Trophoblast cell (in vitro differentiated cells and primary cell): ENCODE results near the gene PCSK7.
A peak's percentile ranks its signal among the peaks of the same experiment; 100 is the strongest.

Source experiments
- DNase-seq, 2 donors: peaks; one replicate each; pipeline ENCODE4 v3.0.0-alpha.2; 2016
- H2AFZ ChIP-seq: 2 replicates; pipeline ENCODE4 v1.6.1; 2013; ENCODE audit warnings: low read length, moderate library complexity, mild to moderate bottlenecking; ENCODE audit not compliant: insufficient read depth, poor library complexity
- H2AK5ac ChIP-seq: 2 replicates; pipeline ENCODE4 v1.6.1; 2013; ENCODE audit warnings: mild to moderate bottlenecking, low read length
- H2BK120ac ChIP-seq: 2 replicates; pipeline ENCODE4 v1.6.1; 2013; ENCODE audit warnings: low read length, mild to moderate bottlenecking, moderate library complexity; ENCODE audit not compliant: insufficient read depth, poor library complexity
- H2BK12ac ChIP-seq: 2 replicates; pipeline ENCODE4 v1.6.1; 2013; ENCODE audit warnings: mild to moderate bottlenecking, low read length, moderate library complexity
- H2BK5ac ChIP-seq: 2 replicates; pipeline ENCODE4 v1.6.1; 2013; ENCODE audit warnings: low read length, low read depth, moderate library complexity, mild to moderate bottlenecking; ENCODE audit not compliant: poor library complexity
- H3K14ac ChIP-seq: 2 replicates; pipeline ENCODE4 v1.6.1; 2013; ENCODE audit warnings: mild to moderate bottlenecking, low read length
- H3K18ac ChIP-seq: 2 replicates; pipeline ENCODE4 v1.6.1; 2013; ENCODE audit warnings: mild to moderate bottlenecking, low read length
- H3K23ac ChIP-seq: 2 replicates; pipeline ENCODE4 v1.6.1; 2013; ENCODE audit warnings: low read length
- H3K27ac ChIP-seq: 2 replicates; pipeline ENCODE4 v1.5.1; 2013; ENCODE audit warnings: low read depth, mild to moderate bottlenecking, inconsistent platforms, low read length, moderate library complexity
- H3K27me3 ChIP-seq: 2 replicates; pipeline ENCODE4 v1.6.1; 2013; ENCODE audit warnings: inconsistent platforms, mild to moderate bottlenecking, low read length, moderate library complexity; ENCODE audit not compliant: insufficient read depth
- H3K36me3 ChIP-seq, 2 experiments: 1 replicate in 1 of 2; 2 replicates in 1 of 2; pipeline ENCODE4 v1.6.1; 2013; ENCODE audit warnings: low read length in 2 of 2, mild to moderate bottlenecking in 2 of 2, moderate library complexity in 1 of 2; ENCODE audit not compliant: insufficient read depth in 2 of 2, control insufficient read depth in 1 of 2
- H3K4ac ChIP-seq: 2 replicates; pipeline ENCODE4 v1.6.1; 2013; ENCODE audit warnings: low read depth, mild to moderate bottlenecking, low read length, moderate library complexity
- H3K4me1 ChIP-seq, 2 experiments: 1 replicate in 1 of 2; 2 replicates in 1 of 2; pipeline ENCODE4 v1.6.1; 2013; ENCODE audit warnings: low read length in 2 of 2, mild to moderate bottlenecking in 2 of 2, moderate library complexity in 1 of 2; ENCODE audit not compliant: insufficient read depth in 2 of 2, control insufficient read depth in 1 of 2
- H3K4me2 ChIP-seq: 2 replicates; pipeline ENCODE4 v1.6.1; 2013; ENCODE audit warnings: inconsistent platforms, mild to moderate bottlenecking, low read length, moderate library complexity
- H3K4me3 ChIP-seq: 2 replicates; pipeline ENCODE4 v1.5.1; 2013; ENCODE audit warnings: mild to moderate bottlenecking, low read depth, low read length, inconsistent platforms
- H3K79me1 ChIP-seq: one replicate; pipeline ENCODE4 v1.6.1; 2013; ENCODE audit warnings: low read length
- H3K79me2 ChIP-seq: 2 replicates; pipeline ENCODE4 v1.6.1; 2013; ENCODE audit warnings: low read length, mild to moderate bottlenecking; ENCODE audit not compliant: control insufficient read depth, insufficient read depth, poor library complexity
- H3K9ac ChIP-seq: 2 replicates; pipeline ENCODE4 v1.6.1; 2013; ENCODE audit warnings: mild to moderate bottlenecking, low read length
- H3K9me3 ChIP-seq: 2 replicates; pipeline ENCODE4 v1.6.1; 2013; ENCODE audit warnings: low read depth, mild to moderate bottlenecking, control low read depth, inconsistent platforms, low read length; ENCODE audit not compliant: insufficient read depth
- H4K12ac ChIP-seq: 2 replicates; pipeline ENCODE4 v1.6.1; 2013; ENCODE audit warnings: low read depth, mild to moderate bottlenecking, low read length, moderate library complexity
- H4K8ac ChIP-seq: 2 replicates; pipeline ENCODE4 v1.6.1; 2013; ENCODE audit warnings: low read depth, mild to moderate bottlenecking, low read length, moderate library complexity
- H4K91ac ChIP-seq: one replicate; pipeline ENCODE4 v1.6.1; 2013; ENCODE audit warnings: low read depth, mild to moderate bottlenecking, low read length, moderate library complexity
- WGBS: extraction: QIAGEN DNeasy Blood & Tissue Kit; methylation state at CpG from one replicate; pipeline ENCODE4 v1.1.7; 2013; ENCODE audit warnings: missing lambda C conversion rate; ENCODE audit not compliant: insufficient read length, insufficient coverage; ENCODE audit errors: extremely low coverage; 5-methylcytosine and 5-hydroxymethylcytosine counted together

Gene PCSK7

DNA sequence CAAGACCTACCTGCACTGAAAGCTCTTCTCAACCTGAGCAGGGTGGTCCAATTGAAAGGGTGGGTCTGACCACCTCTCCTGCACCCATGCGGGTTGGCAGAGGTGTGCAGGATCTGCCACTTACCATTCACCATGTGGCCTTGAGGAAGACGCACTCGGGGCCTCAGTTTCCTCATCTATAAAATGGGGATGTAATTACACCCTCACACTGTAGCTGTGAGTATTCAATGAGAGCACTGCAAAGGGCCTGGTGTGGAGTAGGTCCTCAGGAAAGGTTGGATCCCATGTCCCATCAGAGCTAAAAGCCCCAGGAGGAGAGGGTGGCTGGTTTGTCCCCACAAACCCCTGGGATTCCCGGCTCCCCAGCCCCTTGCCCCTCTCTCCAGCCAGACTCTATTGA, 33.3 kb downstream of the PCSK7 start:
- H4K12ac ChIP-seq, result peak overlapping the region; percentile 7
- H3K27ac ChIP-seq, result peak overlapping the region; percentile 88
- peaks cover 40% of the 10 kb centered on the region for H3K79me2 ChIP-seq
- WGBS, result no CpG with 5 or more reads among the region's 4 CpGs
- H3K27me3 ChIP-seq, result no peaks in the 10 kb centered on the region
- H2BK5ac ChIP-seq, result peak overlapping the region; percentile 60
- peaks cover 50 to 51% of the 10 kb centered on the region in 2 experiments for H3K4me1 ChIP-seq
- peak overlapping the region; percentile 24 for H3K18ac ChIP-seq
- H2BK120ac ChIP-seq, result peak overlapping the region; percentile 71
- H3K79me1 ChIP-seq, result peaks cover 26% of the 10 kb centered on the region
- peak overlapping the region; percentile 31 for H3K14ac ChIP-seq
- H3K4me2 ChIP-seq, result peak overlapping the region; percentile 52
- no peak for DNase-seq
- H4K8ac ChIP-seq, result peak overlapping the region; percentile 16
- H2AK5ac ChIP-seq, result peak overlapping the region; percentile 40
- peaks cover 35 to 37% of the 10 kb centered on the region in 2 experiments for H3K36me3 ChIP-seq
- peak overlapping the region; percentile 89 for H4K91ac ChIP-seq
- no peak overlapping the region for H3K4me3 ChIP-seq
- peak overlapping the region; percentile 47 for H2BK12ac ChIP-seq
- H3K4ac ChIP-seq, result peak overlapping the region; percentile 70
- peak overlapping the region; percentile 62 for H3K9ac ChIP-seq
- peak overlapping the region; percentile 2 for H2AFZ ChIP-seq
- H3K23ac ChIP-seq, result no peak overlapping the region
- no peaks in the 10 kb centered on the region for H3K9me3 ChIP-seq

DNA sequence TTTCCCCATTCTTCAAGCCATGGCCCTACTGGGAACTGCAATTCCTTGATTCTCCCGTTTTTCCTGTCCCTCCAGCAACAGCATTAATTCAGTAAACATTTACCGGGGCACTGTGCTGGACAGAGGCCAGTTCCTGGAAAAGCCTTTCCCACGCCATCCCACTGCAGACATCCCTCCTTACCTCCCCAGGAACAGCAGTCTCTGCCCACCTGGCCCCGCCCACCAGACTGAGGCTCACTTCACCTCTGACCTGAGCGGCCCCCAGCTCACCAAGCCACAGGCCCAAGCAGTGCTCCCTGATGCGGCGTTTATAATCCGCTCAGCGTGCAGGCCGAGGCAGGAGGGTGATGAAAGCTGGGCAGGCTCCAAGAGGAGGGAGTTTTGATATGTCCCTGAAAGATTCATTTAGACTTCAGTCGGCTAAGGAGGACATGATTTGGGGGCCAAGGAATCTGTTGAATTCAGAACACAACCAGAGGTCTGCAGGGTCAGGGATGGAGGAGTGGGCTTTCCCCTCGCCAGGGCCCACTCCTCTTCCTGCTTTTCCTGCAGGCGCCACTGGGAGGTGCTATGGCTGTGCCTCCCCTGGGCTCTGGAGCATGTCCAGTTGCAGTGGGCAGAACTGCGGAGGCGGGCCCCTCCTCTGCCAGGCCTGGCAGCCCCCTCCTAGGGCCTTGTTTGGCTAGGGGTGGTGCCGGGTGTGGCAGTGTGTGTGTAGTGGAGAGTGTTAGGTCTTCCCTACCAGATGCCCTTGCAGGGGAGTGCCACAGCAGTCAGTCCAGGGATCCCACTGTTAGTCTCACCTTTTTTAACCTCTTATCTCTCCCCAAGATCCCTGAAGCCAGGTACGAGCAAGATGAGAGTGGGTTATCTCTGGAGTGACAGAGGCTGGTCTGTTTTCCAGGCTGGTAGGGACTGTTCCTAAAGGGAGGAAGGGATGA, 34.1 kb downstream of the PCSK7 start:
- peak overlapping the region; percentile 16 for H4K8ac ChIP-seq
- H4K91ac ChIP-seq, result peak overlapping the region; percentile 89
- H3K79me1 ChIP-seq, result peaks cover 26% of the 10 kb centered on the region
- peak overlapping the region; percentile 88 for H3K27ac ChIP-seq
- H3K4me1 ChIP-seq, result peaks cover 44 to 50% of the 10 kb centered on the region in 2 experiments
- no peak overlapping the region for H3K9ac ChIP-seq
- peak overlapping the region; percentile 75 for H2BK12ac ChIP-seq
- H3K4ac ChIP-seq, result peak overlapping the region; percentile 28
- H2AFZ ChIP-seq, result peak overlapping the region; percentile 2
- H3K14ac ChIP-seq, result peak overlapping the region; percentile 31
- H3K27me3 ChIP-seq, result no peaks in the 10 kb centered on the region
- no peak overlapping the region for H3K23ac ChIP-seq
- WGBS, result no CpG with 5 or more reads among the region's 17 CpGs
- H3K36me3 ChIP-seq, result peaks cover 33 to 34% of the 10 kb centered on the region in 2 experiments
- peak overlapping the region; percentile 52 for H3K4me2 ChIP-seq
- H3K4me3 ChIP-seq, result no peak overlapping the region
- peak overlapping the region; percentile 71 for H2BK120ac ChIP-seq
- H3K9me3 ChIP-seq, result no peaks in the 10 kb centered on the region
- DNase-seq, result no peak
- peak overlapping the region; percentile 24 for H3K18ac ChIP-seq
- no peak overlapping the region for H4K12ac ChIP-seq
- H2AK5ac ChIP-seq, result peak overlapping the region; percentile 54
- peak overlapping the region; percentile 60 for H2BK5ac ChIP-seq
- H3K79me2 ChIP-seq, result peaks cover 40% of the 10 kb centered on the region

DNA sequence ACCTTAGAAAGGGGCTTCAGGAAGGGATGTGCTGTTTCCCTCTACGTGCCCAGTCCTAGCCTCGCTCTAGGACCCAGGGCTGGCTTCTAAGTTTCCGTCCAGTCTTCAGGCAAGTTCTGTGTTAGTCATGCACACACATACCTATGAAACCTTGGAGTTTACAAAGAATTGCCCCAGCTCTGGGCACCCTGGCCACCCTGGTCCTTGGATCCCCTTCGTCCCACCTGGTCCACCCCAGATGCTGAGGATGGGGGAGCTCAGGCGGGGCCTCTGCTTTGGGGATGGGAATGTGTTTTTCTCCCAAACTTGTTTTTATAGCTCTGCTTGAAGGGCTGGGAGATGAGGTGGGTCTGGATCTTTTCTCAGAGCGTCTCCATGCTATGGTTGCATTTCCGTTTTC, 34.9 kb downstream of the PCSK7 start:
- WGBS, result no CpG with 5 or more reads among the region's 7 CpGs
- DNase-seq, result no peak
- Histone ChIP-seq H3K14ac (no peak overlapping the region), H2AFZ (no peak overlapping the region), H4K8ac (no peak overlapping the region), H3K9ac (no peak overlapping the region), H4K12ac (no peak overlapping the region), H3K4me2 (no peak overlapping the region), H3K79me2 (peaks cover 37% of the 10 kb centered on the region), H4K91ac (no peak overlapping the region), H3K27me3 (no peaks in the 10 kb centered on the region), H3K4me3 (no peak overlapping the region), H2BK12ac (no peak overlapping the region), H3K79me1 (peaks cover 26% of the 10 kb centered on the region), H3K23ac (no peak overlapping the region), H3K9me3 (no peaks in the 10 kb centered on the region), H3K18ac (no peak overlapping the region), H3K27ac (no peak overlapping the region), H2BK5ac (no peak overlapping the region), H3K4ac (no peak overlapping the region), H3K4me1 (peaks cover 38 to 44% of the 10 kb centered on the region in 2 experiments), H3K36me3 (peaks cover 34 to 36% of the 10 kb centered on the region in 2 experiments), H2AK5ac (no peak overlapping the region), H2BK120ac (no peak overlapping the region)

DNA sequence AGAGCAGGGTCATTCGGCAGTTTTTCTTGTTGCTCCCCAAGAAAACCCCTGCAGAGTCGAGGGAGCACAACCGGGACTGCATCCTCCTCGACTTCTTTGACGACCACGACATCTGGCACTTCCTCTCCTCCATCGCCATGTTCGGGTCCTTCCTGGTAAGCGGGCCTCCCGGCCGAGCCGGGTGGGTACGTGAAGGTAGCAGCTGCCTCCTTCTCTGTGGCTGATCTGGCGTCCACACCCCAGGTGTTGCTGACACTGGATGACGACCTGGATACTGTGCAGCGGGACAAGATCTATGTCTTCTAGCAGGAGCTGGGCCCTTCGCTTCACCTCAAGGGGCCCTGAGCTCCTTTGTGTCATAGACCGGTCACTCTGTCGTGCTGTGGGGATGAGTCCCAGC, 36.1 kb downstream of the PCSK7 start:
- Histone ChIP-seq H2BK12ac (no peak overlapping the region), H2AFZ (no peak overlapping the region), H4K8ac (no peak overlapping the region), H3K4ac (no peak overlapping the region), H4K91ac (no peak overlapping the region), H3K36me3 (peaks cover 28 to 29% of the 10 kb centered on the region in 2 experiments), H3K18ac (no peak overlapping the region), H3K27ac (no peak overlapping the region), H3K9me3 (no peaks in the 10 kb centered on the region), H3K23ac (no peak overlapping the region), H2BK5ac (no peak overlapping the region), H3K14ac (no peak overlapping the region), H3K4me1 (peaks cover 26 to 32% of the 10 kb centered on the region in 2 experiments), H3K9ac (no peak overlapping the region), H3K4me2 (no peak overlapping the region), H3K79me2 (peaks cover 24% of the 10 kb centered on the region), H3K4me3 (no peak overlapping the region), H4K12ac (no peak overlapping the region), H3K79me1 (peaks cover 26% of the 10 kb centered on the region), H2AK5ac (no peak overlapping the region), H3K27me3 (no peaks in the 10 kb centered on the region), H2BK120ac (no peak overlapping the region)
- no CpG with 5 or more reads among the region's 19 CpGs for WGBS
- DNase-seq, result no peak
